ENCODE data around the gene MCOLN1. TPM values are rescaled to one million over a fixed set of nuclear protein-coding genes. Genes with fewer than 3 reads are reported as not detected.
A peak's percentile ranks its signal among the peaks of the same experiment; 100 is the strongest.

The MCOLN1 gene
- total RNA-seq, 1 donor from 2014 or later: 3.6 TPM

GRCh38 chr19:7516333-7516732, 6.1 kb upstream of the MCOLN1 start:
- no peak for DNase-seq (ENCODE audit: low read depth)
- TF ChIP-seq, protein P1, sequence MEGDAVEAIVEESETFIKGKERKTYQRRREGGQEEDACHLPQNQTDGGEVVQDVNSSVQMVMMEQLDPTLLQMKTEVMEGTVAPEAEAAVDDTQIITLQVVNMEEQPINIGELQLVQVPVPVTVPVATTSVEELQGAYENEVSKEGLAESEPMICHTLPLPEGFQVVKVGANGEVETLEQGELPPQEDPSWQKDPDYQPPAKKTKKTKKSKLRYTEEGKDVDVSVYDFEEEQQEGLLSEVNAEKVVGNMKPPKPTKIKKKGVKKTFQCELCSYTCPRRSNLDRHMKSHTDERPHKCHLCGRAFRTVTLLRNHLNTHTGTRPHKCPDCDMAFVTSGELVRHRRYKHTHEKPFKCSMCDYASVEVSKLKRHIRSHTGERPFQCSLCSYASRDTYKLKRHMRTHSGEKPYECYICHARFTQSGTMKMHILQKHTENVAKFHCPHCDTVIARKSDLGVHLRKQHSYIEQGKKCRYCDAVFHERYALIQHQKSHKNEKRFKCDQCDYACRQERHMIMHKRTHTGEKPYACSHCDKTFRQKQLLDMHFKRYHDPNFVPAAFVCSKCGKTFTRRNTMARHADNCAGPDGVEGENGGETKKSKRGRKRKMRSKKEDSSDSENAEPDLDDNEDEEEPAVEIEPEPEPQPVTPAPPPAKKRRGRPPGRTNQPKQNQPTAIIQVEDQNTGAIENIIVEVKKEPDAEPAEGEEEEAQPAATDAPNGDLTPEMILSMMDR (conservative IDR thresholded peaks at IDR 0.05; ENCODE audit: low read depth, low read length): no peak
- H3K4me3 ChIP-seq (ENCODE audit: low read depth, low read length): peak overlapping the region; percentile 71

GRCh38 chr19:7516878-7517277, 5.5 kb upstream of the MCOLN1 start:
- TF ChIP-seq, protein P1 (conservative IDR thresholded peaks at IDR 0.05; ENCODE audit: low read depth, low read length): no peak
- H3K4me3 ChIP-seq (ENCODE audit: low read depth, low read length): peak overlapping the region; percentile 71
- DNase-seq (ENCODE audit: low read depth): no peak

DNA sequence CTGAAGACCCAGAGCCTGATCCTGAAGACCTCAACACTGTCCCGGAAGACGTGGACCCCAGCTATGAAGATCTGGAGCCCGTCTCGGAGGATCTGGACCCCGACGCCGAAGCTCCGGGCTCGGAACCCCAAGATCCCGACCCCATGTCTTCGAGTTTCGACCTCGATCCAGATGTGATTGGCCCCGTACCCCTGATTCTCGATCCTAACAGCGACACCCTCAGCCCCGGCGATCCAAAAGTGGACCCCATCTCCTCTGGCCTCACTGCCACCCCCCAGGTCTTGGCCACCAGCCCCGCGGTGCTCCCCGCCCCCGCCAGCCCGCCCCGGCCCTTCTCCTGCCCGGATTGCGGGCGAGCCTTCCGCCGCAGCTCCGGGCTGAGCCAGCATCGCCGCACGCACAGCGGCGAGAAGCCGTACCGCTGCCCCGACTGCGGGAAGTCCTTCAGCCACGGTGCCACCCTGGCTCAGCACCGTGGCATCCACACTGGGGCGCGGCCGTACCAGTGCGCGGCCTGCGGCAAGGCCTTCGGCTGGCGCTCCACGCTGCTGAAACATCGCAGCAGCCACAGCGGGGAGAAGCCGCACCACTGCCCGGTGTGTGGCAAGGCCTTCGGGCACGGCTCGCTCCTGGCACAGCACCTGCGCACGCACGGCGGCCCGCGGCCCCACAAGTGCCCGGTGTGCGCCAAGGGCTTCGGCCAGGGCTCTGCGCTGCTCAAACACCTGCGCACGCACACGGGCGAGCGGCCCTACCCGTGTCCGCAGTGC, 2.9 kb upstream of the MCOLN1 start:
- TF ChIP-seq, protein P1 (conservative IDR thresholded peaks at IDR 0.05; ENCODE audit: low read depth, low read length): no peak
- no peak overlapping the region for H3K4me3 ChIP-seq (ENCODE audit: low read depth, low read length)
- DNase-seq (ENCODE audit: low read depth): no peak

GRCh38 chr19:7520131-7521051, 2.0 kb upstream of the MCOLN1 start:
- no peak for DNase-seq (ENCODE audit: low read depth)
- no peak overlapping the region for H3K4me3 ChIP-seq (ENCODE audit: low read depth, low read length)
- TF ChIP-seq, protein P1 (conservative IDR thresholded peaks at IDR 0.05; ENCODE audit: low read depth, low read length): no peak

- TF ChIP-seq, protein P1 (conservative IDR thresholded peaks at IDR 0.05; ENCODE audit: low read depth, low read length): no peak
- H3K4me3 ChIP-seq (ENCODE audit: low read depth, low read length): peak overlapping the region; percentile 78
- DNase-seq (ENCODE audit: low read depth): no peak
Observed at GRCh38 chr19:7521551-7522071, 813 bp upstream of the MCOLN1 start.

DNA sequence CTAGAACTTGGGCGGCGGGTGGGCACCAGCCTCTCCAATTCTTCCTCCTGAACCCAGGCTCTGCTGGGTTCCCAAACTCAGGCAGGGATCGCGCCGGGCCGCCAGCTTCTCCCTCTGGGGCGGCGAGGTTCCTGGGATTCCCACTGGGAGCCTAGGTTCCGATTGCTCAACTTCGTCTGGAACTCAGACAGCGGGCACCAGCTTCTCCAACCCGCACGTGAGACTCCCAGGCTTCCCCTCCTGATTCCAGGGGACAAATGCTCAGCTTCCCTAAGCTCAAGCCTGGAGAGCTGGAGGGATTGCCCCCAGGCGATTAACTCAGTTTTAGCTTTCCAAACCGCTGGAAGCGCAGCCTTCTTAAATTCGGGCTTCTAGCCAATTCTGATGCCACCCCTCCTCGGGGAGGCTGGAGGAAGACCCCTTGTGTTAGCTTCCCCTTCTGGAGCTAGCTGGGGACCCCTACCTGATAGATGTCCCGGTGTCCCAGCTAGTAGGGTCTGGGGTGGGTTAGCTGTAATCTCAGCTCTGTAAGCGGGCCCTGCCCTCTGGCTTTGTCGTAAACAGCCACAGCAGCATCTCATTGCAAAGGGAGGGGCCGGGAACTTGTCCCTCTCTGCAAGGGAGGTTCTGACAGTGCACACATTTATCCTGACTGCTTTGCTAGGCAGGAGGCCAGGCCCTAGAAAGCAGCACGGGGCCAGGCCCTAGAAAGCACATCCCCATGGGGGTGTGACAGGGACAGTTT, 671 bp downstream of the MCOLN1 start:
- TF ChIP-seq, protein P1 (conservative IDR thresholded peaks at IDR 0.05; ENCODE audit: low read depth, low read length): no peak
- no peak for DNase-seq (ENCODE audit: low read depth)

More for the DNA sequence above, 671 bp downstream of the MCOLN1 start:
- H3K4me3 ChIP-seq (ENCODE audit: low read depth, low read length): peak overlapping the region; percentile 78
